ENCODE data around the gene RPH3AL.
"Not testable (repeated sequence)": the region's sequence is repeated elsewhere in the genome, so short reads cannot be mapped to it uniquely, and the experiment has no call there.

RPH3AL gene

GRCh38 chr17:205148-205669, 147.4 kb downstream of the RPH3AL start:
- DNase-seq (ENCODE audit: insufficient read length, low spot score) (no peak), FAIRE-seq (no peak)
- no peak for TF ChIP-seq CTCF (IDR thresholded peaks at IDR 0.05; ENCODE audit: insufficient read depth, missing control alignments)

GRCh38 chr17:204427-205147, 148.0 kb downstream of the RPH3AL start:
- TF ChIP-seq CTCF (IDR thresholded peaks at IDR 0.05; ENCODE audit: insufficient read depth, missing control alignments) = no peak
- DNase-seq (ENCODE audit: insufficient read length, low spot score) (no peak), FAIRE-seq (no peak)

GRCh38 chr17:202501-202951, 150.1 kb downstream of the RPH3AL start:
- DNase-seq (ENCODE audit: insufficient read length, low spot score) = no peak
- FAIRE-seq = no peak
- no peak for TF ChIP-seq CTCF (IDR thresholded peaks at IDR 0.05; ENCODE audit: insufficient read depth, missing control alignments)

GRCh38 chr17:201736-202135, 150.9 kb downstream of the RPH3AL start:
- DNase-seq (ENCODE audit: insufficient read length, low spot score); FAIRE-seq: not testable (repeated sequence)

- not testable (repeated sequence) for FAIRE-seq
These were observed 151.3 kb downstream of the RPH3AL start for GRCh38 chr17:201257-201656.

GRCh38 chr17:200586-200985, 152.0 kb downstream of the RPH3AL start:
- no peak for FAIRE-seq
- TF ChIP-seq CTCF (IDR thresholded peaks at IDR 0.05; ENCODE audit: insufficient read depth, missing control alignments) = no peak
- DNase-seq (ENCODE audit: insufficient read length, low spot score) = no peak

More at GRCh38 chr17:201257-201656, 151.3 kb downstream of the RPH3AL start:
- not testable (repeated sequence) for DNase-seq (ENCODE audit: insufficient read length, low spot score)

- no peak for FAIRE-seq
- TF ChIP-seq CTCF (IDR thresholded peaks at IDR 0.05; ENCODE audit: insufficient read depth, missing control alignments) = no peak
- no peak for DNase-seq (ENCODE audit: insufficient read length, low spot score)
These were observed 152.6 kb downstream of the RPH3AL start for GRCh38 chr17:199806-200545.

- FAIRE-seq (no peak), DNase-seq (ENCODE audit: insufficient read length, low spot score) (no peak)
- no peak for TF ChIP-seq CTCF (IDR thresholded peaks at IDR 0.05; ENCODE audit: insufficient read depth, missing control alignments)
These were observed 153.4 kb downstream of the RPH3AL start for GRCh38 chr17:199191-199604.

- not testable (repeated sequence) for FAIRE-seq; DNase-seq (ENCODE audit: insufficient read length, low spot score)
These were observed 154.4 kb downstream of the RPH3AL start for GRCh38 chr17:198225-198624.
